ENCODE data around the gene TGFB2. TPM values are rescaled to one million over a fixed set of nuclear protein-coding genes. Genes with fewer than 3 reads are reported as not detected.

The TGFB2 gene
- total and polyA plus RNA-seq, 10 donors: 0.24 to 5.5 (median 2.1) TPM

DNA sequence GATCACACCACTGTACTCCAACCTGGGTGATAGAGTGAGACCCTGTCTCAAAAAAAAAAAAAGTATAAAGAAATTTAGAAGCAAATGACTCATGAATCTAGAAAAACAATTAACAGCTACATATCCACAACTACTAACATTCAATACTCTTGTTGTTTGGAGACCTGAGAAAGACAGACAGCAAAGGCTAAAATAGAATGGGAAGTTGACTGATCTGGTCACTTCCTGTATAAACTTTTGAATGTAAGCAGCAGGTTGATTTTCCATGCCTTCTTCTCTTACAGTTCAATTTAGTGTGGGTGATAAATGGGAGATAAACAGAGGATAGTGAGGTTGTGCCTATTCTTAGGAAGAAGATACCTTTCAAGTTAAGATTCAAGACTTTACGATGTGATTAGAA, 85.2 kb downstream of the TGFB2 start:
- 80 to 94% (median 89%) methylated on average over 1 of the region's 1 CpG for WGBS, 5 donors
- intact Hi-C loops (cut with DNase I; ENCODE audit: low total_unique reads): no loop called here

DNA sequence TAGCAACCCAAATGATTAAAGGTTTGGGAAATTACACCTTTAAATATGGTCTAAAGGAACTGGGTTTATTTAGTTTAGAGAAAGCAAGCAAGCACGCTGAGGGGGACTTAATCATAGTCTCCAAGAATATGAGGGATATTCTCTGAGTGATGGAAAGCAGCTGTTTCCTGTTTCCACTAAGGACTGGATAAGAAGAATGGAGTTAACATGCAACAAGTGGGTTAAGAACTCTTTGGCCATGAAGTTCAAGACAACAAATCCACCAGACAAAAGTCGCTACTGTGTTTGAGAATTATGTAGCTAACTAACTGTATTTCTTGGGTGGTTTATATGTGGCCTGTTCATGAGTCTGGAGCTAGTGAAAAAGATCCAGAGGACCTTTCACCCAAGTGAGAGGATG, 85.7 kb downstream of the TGFB2 start:
- Histone ChIP-seq H3K27me3 (replicated peaks in 1 of 7) (no peaks in the 10 kb centered on the region), H3K4me1 (no peaks in the 10 kb centered on the region), H3K9me3 (no peaks in the 10 kb centered on the region), H3K4me3 (no peak overlapping the region), H3K36me3 (no peaks in the 10 kb centered on the region), H3K27ac (no peak overlapping the region)
- TF ChIP-seq, protein P1, sequence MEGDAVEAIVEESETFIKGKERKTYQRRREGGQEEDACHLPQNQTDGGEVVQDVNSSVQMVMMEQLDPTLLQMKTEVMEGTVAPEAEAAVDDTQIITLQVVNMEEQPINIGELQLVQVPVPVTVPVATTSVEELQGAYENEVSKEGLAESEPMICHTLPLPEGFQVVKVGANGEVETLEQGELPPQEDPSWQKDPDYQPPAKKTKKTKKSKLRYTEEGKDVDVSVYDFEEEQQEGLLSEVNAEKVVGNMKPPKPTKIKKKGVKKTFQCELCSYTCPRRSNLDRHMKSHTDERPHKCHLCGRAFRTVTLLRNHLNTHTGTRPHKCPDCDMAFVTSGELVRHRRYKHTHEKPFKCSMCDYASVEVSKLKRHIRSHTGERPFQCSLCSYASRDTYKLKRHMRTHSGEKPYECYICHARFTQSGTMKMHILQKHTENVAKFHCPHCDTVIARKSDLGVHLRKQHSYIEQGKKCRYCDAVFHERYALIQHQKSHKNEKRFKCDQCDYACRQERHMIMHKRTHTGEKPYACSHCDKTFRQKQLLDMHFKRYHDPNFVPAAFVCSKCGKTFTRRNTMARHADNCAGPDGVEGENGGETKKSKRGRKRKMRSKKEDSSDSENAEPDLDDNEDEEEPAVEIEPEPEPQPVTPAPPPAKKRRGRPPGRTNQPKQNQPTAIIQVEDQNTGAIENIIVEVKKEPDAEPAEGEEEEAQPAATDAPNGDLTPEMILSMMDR (IDR thresholded peaks at IDR 0.05 in 8 of 11, conservative IDR thresholded peaks at IDR 0.05 in 3 of 11): no peak
- TF ChIP-seq POLR2AphosphoS5 (IDR thresholded peaks at IDR 0.05): no peak
- no peak for TF ChIP-seq POLR2A (IDR thresholded peaks at IDR 0.05)
- no peak for DNase-seq
- 62 to 72% (median 67%) methylated on average over 2 of the region's 2 CpGs for whole genome bisulfite sequencing, 5 donors
- intact Hi-C loops (cut with DNase I; ENCODE audit: low total_unique reads): no loop called here

More for the DNA sequence above, 85.2 kb downstream of the TGFB2 start:
- DNase-seq: no peak
- H3K27me3 ChIP-seq (replicated peaks in 1 of 7): no peaks in the 10 kb centered on the region
- no peaks in the 10 kb centered on the region for H3K4me1 ChIP-seq
- H3K27ac ChIP-seq: no peak overlapping the region
- H3K4me3 ChIP-seq: no peak overlapping the region
- TF ChIP-seq POLR2AphosphoS5 (IDR thresholded peaks at IDR 0.05) (no peak), POLR2A (IDR thresholded peaks at IDR 0.05) (no peak)
- TF ChIP-seq, protein P1 (IDR thresholded peaks at IDR 0.05 in 8 of 11, conservative IDR thresholded peaks at IDR 0.05 in 3 of 11): no peak
- no peaks in the 10 kb centered on the region for H3K9me3 ChIP-seq
- H3K36me3 ChIP-seq: no peaks in the 10 kb centered on the region

DNA sequence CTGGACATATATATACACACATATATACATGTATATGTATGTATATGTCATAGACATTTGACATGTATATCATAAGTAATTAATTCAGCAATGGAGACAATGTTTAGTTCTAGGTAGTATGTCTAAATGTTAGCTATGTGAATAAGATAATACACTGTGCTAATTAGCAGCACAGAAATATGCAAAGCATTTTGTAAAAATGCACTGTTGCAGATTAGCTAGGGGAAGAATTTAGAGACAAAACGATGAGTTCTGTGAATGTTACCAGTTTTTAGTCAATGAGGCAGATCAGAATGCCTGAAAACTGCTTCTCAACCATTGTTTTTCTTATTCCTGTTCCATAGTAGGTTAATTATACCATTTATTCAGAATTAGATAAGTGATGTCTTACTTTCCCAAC, 86.3 kb downstream of the TGFB2 start:
- Histone ChIP-seq H3K4me1 (no peaks in the 10 kb centered on the region), H3K4me3 (no peak overlapping the region), H3K9me3 (no peaks in the 10 kb centered on the region), H3K27me3 (replicated peaks in 1 of 7) (no peaks in the 10 kb centered on the region), H3K36me3 (no peaks in the 10 kb centered on the region), H3K27ac (no peak overlapping the region)
- WGBS, 5 donors: 58 to 74% (median 69%) methylated on average over 1 of the region's 1 CpG
- no peak for DNase-seq
- TF ChIP-seq POLR2AphosphoS5 (IDR thresholded peaks at IDR 0.05): no peak
- TF ChIP-seq, protein P1 (IDR thresholded peaks at IDR 0.05 in 8 of 11, conservative IDR thresholded peaks at IDR 0.05 in 3 of 11): no peak
- TF ChIP-seq POLR2A (IDR thresholded peaks at IDR 0.05): no peak
- intact Hi-C loops (cut with DNase I; ENCODE audit: low total_unique reads): no loop called here

- no peaks in the 10 kb centered on the region for H3K27me3 ChIP-seq (replicated peaks in 1 of 7)
- no peak overlapping the region for H3K27ac ChIP-seq
- no peak for DNase-seq
These were observed 88.6 kb downstream of the TGFB2 start for GRCh38 chr1:218433744-218434143.

GRCh38 chr1:218435528-218435927, 90.4 kb downstream of the TGFB2 start:
- H3K4me1 ChIP-seq: no peaks in the 10 kb centered on the region
- intact Hi-C loops (cut with DNase I; ENCODE audit: low total_unique reads): no loop called here
- H3K36me3 ChIP-seq: no peaks in the 10 kb centered on the region
- TF ChIP-seq POLR2A (IDR thresholded peaks at IDR 0.05) (no peak), POLR2AphosphoS5 (IDR thresholded peaks at IDR 0.05) (no peak)
- TF ChIP-seq, protein P1 (IDR thresholded peaks at IDR 0.05 in 8 of 11, conservative IDR thresholded peaks at IDR 0.05 in 3 of 11): no peak
- H3K27me3 ChIP-seq (replicated peaks in 1 of 7): no peaks in the 10 kb centered on the region
- no peak overlapping the region for H3K4me3 ChIP-seq
- 86 to 96% (median 92%) methylated on average over 5 of the region's 5 CpGs for WGBS, 5 donors
- no peak for DNase-seq
- no peaks in the 10 kb centered on the region for H3K9me3 ChIP-seq
- no peak overlapping the region for H3K27ac ChIP-seq

More at GRCh38 chr1:218433744-218434143, 88.6 kb downstream of the TGFB2 start:
- no peak for TF ChIP-seq POLR2A (IDR thresholded peaks at IDR 0.05)
- Histone ChIP-seq H3K9me3 (no peaks in the 10 kb centered on the region), H3K4me1 (no peaks in the 10 kb centered on the region), H3K4me3 (no peak overlapping the region), H3K36me3 (no peaks in the 10 kb centered on the region)
- intact Hi-C loops (cut with DNase I; ENCODE audit: low total_unique reads): no loop called here
- WGBS, 5 donors: 92 to 98% (median 95%) methylated on average over 2 of the region's 2 CpGs
